ENCODE results near the gene RNF113B.

GRCh38 chr13:98213354-98213753, 36.3 kb upstream of the RNF113B start:
- TF ChIP-seq, protein P1, sequence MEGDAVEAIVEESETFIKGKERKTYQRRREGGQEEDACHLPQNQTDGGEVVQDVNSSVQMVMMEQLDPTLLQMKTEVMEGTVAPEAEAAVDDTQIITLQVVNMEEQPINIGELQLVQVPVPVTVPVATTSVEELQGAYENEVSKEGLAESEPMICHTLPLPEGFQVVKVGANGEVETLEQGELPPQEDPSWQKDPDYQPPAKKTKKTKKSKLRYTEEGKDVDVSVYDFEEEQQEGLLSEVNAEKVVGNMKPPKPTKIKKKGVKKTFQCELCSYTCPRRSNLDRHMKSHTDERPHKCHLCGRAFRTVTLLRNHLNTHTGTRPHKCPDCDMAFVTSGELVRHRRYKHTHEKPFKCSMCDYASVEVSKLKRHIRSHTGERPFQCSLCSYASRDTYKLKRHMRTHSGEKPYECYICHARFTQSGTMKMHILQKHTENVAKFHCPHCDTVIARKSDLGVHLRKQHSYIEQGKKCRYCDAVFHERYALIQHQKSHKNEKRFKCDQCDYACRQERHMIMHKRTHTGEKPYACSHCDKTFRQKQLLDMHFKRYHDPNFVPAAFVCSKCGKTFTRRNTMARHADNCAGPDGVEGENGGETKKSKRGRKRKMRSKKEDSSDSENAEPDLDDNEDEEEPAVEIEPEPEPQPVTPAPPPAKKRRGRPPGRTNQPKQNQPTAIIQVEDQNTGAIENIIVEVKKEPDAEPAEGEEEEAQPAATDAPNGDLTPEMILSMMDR (conservative IDR thresholded peaks at IDR 0.05) = no peak
- TF ChIP-seq ZFX (IDR thresholded peaks at IDR 0.05) = no peak

Data from C4-2B (cell line).